Measurements from ENCODE around the gene ST8SIA6. TPM values are rescaled to one million over a fixed set of nuclear protein-coding genes. Genes with fewer than 3 reads are reported as not detected.
"Not testable (repeated sequence)": the region's sequence is repeated elsewhere in the genome, so short reads cannot be mapped to it uniquely, and the experiment has no call there.

The ST8SIA6 gene
- total and polyA plus RNA-seq, 2 experiments from 2014 or later, result 0.79 TPM; not detected in 1

DNA sequence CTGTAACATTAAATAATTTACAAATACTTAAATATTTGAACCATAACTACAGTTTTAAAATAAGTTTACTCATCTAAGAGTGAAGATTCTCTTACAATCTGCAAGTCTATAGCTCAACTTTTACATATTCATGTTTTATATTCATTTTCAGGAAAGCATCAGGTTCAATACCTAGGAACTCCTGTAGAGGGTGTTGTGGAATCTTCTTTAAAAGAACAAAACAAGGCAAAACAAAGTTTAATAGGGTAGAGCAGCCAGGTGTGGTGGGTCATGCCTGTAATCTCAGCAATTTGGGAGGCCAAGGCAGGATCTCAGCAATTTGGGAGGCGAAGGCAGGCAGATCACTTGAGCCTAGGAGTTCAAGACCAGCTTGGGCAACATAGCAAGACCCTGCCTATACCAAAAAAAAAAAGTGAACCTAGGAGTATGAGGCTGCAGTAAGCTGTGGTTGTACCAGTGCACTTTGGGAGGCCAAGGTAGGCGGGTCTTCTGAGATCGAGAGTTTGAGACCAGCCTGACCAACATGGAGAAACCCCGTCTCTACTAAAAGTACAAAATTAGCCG lies 45.1 kb downstream of the ST8SIA6 start:
- H3K9me3 ChIP-seq (ENCODE audit: low read depth), result no peaks in the 10 kb centered on the region
- H3K4me3 ChIP-seq, result no peak overlapping the region
- no peaks in the 10 kb centered on the region for H3K36me3 ChIP-seq
- H3K4me1 ChIP-seq (ENCODE audit: low read depth), result no peaks in the 10 kb centered on the region
- H3K27ac ChIP-seq, result no peak overlapping the region
- no peaks in the 10 kb centered on the region for H3K27me3 ChIP-seq
- TF ChIP-seq CTCF (IDR thresholded peaks at IDR 0.05; ENCODE audit: low read depth, low read length), result peak; percentile 51
- DNase-seq (ENCODE audit: low read depth in 1 of 2, low spot score in 1 of 2), result peak in 1 of 2 donors; percentile 33

DNA sequence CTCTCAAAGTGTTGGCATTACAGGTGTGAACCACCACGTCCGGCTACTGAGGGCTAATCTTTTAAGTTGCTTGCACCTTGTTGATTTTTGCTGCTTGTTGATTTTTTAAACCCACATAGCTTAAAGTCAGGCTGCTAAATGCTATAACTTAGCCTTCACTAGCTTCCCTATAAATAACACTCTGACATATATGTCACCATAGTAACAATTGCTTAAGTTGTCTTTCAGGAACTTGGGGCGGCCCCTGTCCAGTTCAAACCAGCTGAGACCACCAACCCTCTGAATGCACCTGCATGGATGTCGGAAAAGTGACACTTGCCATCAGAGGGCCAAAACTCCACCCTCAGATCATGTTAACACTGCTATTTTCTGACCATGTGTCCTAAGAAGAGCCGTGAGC lies 47.3 kb downstream of the ST8SIA6 start:
- no peak for DNase-seq (ENCODE audit: low read depth in 1 of 2, low spot score in 1 of 2)
- no peak for TF ChIP-seq CTCF (IDR thresholded peaks at IDR 0.05; ENCODE audit: low read depth, low read length)
- H3K9me3 ChIP-seq (ENCODE audit: low read depth), result no peaks in the 10 kb centered on the region
- no peak overlapping the region for H3K4me3 ChIP-seq
- no peak overlapping the region for H3K27ac ChIP-seq
- no peaks in the 10 kb centered on the region for H3K36me3 ChIP-seq
- no peaks in the 10 kb centered on the region for H3K4me1 ChIP-seq (ENCODE audit: low read depth)
- H3K27me3 ChIP-seq, result no peaks in the 10 kb centered on the region

DNA sequence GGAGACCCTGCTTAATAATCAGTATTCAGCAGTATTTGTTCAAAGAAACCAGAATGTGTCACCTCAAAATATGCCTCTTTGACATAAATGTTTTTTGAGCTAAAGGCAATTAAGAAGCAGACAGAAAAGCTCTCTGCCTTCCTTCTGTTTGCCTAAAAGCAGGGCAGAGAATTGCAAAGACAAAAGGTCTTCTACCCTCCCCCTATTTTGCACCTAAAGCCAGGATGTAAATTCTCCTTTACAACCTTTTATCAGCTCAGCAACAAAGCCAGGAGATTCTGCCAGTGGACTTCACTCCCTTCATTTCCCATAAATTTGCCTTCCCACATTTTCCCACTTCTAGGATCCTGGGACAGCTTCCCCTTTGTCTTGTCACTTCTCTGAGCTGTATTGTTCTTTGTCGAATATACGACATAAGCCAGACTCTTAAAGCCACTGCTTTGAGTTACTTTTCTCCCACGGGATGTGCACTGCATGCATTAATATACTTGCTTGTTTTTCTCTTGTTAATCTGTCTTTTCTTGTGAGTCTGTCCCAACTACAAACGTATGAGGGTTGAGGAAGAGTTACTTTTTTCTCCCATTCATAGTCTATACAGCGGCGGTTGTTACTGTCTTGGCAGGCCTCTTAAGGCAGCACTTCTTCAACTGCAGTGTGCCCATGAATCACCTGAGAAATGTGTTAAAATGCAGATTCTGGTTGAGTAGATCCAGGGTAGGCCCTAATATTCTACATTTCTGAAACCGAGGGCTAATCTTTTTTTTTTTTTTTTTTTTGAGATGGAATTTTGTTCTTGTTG lies 48.2 kb downstream of the ST8SIA6 start:
- Histone ChIP-seq H3K4me3 (no peak overlapping the region), H3K27me3 (no peaks in the 10 kb centered on the region), H3K4me1 (ENCODE audit: low read depth) (no peaks in the 10 kb centered on the region), H3K27ac (no peak overlapping the region), H3K36me3 (no peaks in the 10 kb centered on the region), H3K9me3 (ENCODE audit: low read depth) (no peaks in the 10 kb centered on the region)
- no peak for TF ChIP-seq CTCF (IDR thresholded peaks at IDR 0.05; ENCODE audit: low read depth, low read length)
- DNase-seq (ENCODE audit: low read depth in 1 of 2, low spot score in 1 of 2), result no peak

DNA sequence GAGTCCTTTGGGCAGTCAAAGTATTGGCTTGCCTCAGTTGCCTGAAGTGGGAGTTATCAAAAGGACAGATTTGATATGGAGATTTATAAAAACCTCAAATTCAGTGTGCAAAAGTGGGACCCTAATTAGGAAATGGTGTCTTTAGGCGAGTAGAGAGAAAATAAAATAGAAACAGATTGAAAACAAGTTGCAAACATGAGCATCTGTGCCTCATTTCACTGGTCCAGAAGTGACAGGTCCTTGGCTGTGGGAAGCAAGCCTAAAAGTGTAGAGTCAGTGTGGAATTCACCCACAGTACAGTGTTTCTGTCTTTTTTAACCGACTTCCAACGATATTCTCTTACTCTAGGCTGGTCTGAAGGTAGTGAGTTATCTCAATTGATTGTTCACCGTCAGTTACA lies 51.2 kb downstream of the ST8SIA6 start:
- Histone ChIP-seq H3K4me1 (ENCODE audit: low read depth) (no peaks in the 10 kb centered on the region), H3K4me3 (no peak overlapping the region), H3K9me3 (ENCODE audit: low read depth) (no peaks in the 10 kb centered on the region), H3K27ac (no peak overlapping the region), H3K27me3 (no peaks in the 10 kb centered on the region), H3K36me3 (no peaks in the 10 kb centered on the region)
- no peak for DNase-seq (ENCODE audit: low read depth in 1 of 2, low spot score in 1 of 2)
- TF ChIP-seq CTCF (IDR thresholded peaks at IDR 0.05; ENCODE audit: low read depth, low read length), result no peak

GRCh38 chr10:17402040-17402439 lies 52.4 kb downstream of the ST8SIA6 start:
- not testable (repeated sequence) for H3K36me3 ChIP-seq; DNase-seq (ENCODE audit: low read depth in 1 of 2, low spot score in 1 of 2); H3K9me3 ChIP-seq (ENCODE audit: low read depth); H3K4me1 ChIP-seq (ENCODE audit: low read depth); H3K27ac ChIP-seq; H3K4me3 ChIP-seq; H3K27me3 ChIP-seq

DNA sequence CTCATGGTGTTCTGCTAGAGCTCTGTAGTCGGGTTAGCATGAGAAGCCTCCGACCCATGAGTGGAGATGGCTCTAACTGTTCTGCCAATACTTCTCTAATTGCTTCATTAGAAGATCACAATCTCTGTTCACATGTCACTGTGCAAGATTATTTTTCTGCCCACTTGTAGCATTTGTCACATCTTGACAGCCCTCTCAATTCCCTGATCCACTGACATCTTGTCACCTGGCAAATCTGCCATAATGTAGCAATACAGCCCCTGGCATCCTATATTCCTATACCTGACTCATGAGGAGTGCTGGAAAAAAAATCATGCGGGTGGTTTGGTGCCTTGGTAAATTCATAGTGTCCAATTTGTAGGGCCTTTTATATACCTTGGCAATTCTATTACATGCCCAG lies 58.4 kb downstream of the ST8SIA6 start:
- H3K4me1 ChIP-seq (ENCODE audit: low read depth), result no peaks in the 10 kb centered on the region
- H3K4me3 ChIP-seq, result no peak overlapping the region
- TF ChIP-seq CTCF (IDR thresholded peaks at IDR 0.05; ENCODE audit: low read depth, low read length), result no peak
- no peaks in the 10 kb centered on the region for H3K27me3 ChIP-seq
- DNase-seq (ENCODE audit: low read depth in 1 of 2, low spot score in 1 of 2), result no peak
- H3K27ac ChIP-seq, result no peak overlapping the region
- no peaks in the 10 kb centered on the region for H3K9me3 ChIP-seq (ENCODE audit: low read depth)
- no peaks in the 10 kb centered on the region for H3K36me3 ChIP-seq
